Keratinocyte (primary cell): ENCODE results near the gene BRINP3.

Source experiments
- CTCF ChIP-seq, 3 experiments: IDR thresholded peaks in 1 of 3; conservative IDR thresholded peaks in 1 of 3; optimal IDR thresholded peaks in 1 of 3; 2 replicates in 2 of 3; 3 replicates in 1 of 3; pipeline versions ENCODE3 to v1.5.1; 2011; ENCODE audit warnings: low read length in 3 of 3, mild to moderate bottlenecking in 3 of 3, moderate library complexity in 2 of 3, control low read depth in 1 of 3, inconsistent platforms in 1 of 3; ENCODE audit not compliant: insufficient read depth in 2 of 3; ENCODE audit errors: extremely low read depth in 1 of 3
- EZH2 ChIP-seq: IDR thresholded peaks from one replicate; pipeline ENCODE4 v1.6.1; 2012; ENCODE audit warnings: inconsistent platforms, mild to moderate bottlenecking, low read length, moderate library complexity

- TF ChIP-seq CTCF (optimal IDR thresholded peaks at IDR 0.05 in 1 of 3, IDR thresholded peaks at IDR 0.05 in 1 of 3, conservative IDR thresholded peaks at IDR 0.05 in 1 of 3; ENCODE audit: extremely low read depth in 1 of 3, insufficient read depth in 2 of 3, low read length in 3 of 3): no peak
- TF ChIP-seq EZH2: no peak
Measured at GRCh38 chr1:190416239-190416638, 61.4 kb downstream of the BRINP3 start.
